Esophagus squamous epithelium (tissue), 4 donors: Measurements from ENCODE around the gene LIMA1.

Source experiments
- POLR2A ChIP-seq, 4 donors: fragments of 450-650 bp; IDR thresholded peaks; one replicate each; pipeline ENCODE4 v1.6.1; 2017; ENCODE audit warnings: antibody characterized with exemption in 4 of 4, mild to moderate bottlenecking in 4 of 4, moderate library complexity in 3 of 4
- TF ChIP-seq, protein P1 (sequence below), 6 experiments: fragments of 450-650 bp in 4 of 6; fragments of 200-600 bp in 2 of 6; sonication (generic) in 2 of 6; IDR thresholded peaks; one replicate each; pipeline ENCODE4 v1.5.1; 2016 to 2019; ENCODE audit warnings: antibody characterized with exemption in 6 of 6, mild to moderate bottlenecking in 4 of 6, moderate library complexity in 4 of 6

DNA sequence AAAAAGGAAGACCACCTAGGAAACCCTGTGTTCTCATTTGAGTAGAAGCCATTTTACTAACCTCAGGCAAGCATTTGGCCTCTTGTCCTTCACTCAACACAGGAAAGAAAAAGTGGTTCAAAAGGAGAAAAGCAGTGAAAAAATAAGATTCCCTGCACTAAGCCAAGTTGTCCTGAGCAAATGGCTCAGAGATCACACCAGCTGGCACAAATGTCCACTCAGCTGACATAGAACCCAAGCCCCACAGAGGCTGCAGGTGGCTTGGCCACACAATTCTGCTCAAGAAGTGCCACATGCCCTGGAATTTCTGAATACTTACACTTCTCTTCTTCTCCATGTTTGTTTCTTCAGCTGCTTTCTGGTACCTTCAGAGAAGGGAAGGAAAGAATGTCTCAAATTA is 52.0 kb downstream of the LIMA1 start:
- TF ChIP-seq, protein P1, sequence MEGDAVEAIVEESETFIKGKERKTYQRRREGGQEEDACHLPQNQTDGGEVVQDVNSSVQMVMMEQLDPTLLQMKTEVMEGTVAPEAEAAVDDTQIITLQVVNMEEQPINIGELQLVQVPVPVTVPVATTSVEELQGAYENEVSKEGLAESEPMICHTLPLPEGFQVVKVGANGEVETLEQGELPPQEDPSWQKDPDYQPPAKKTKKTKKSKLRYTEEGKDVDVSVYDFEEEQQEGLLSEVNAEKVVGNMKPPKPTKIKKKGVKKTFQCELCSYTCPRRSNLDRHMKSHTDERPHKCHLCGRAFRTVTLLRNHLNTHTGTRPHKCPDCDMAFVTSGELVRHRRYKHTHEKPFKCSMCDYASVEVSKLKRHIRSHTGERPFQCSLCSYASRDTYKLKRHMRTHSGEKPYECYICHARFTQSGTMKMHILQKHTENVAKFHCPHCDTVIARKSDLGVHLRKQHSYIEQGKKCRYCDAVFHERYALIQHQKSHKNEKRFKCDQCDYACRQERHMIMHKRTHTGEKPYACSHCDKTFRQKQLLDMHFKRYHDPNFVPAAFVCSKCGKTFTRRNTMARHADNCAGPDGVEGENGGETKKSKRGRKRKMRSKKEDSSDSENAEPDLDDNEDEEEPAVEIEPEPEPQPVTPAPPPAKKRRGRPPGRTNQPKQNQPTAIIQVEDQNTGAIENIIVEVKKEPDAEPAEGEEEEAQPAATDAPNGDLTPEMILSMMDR (IDR thresholded peaks at IDR 0.05) = no peak
- no peak for TF ChIP-seq POLR2A (IDR thresholded peaks at IDR 0.05)
